ENCODE data around the gene CLEC16A.

GRCh38 chr16:11066261-11066870 lies 122.0 kb downstream of the CLEC16A start:
- TF ChIP-seq, protein P1, sequence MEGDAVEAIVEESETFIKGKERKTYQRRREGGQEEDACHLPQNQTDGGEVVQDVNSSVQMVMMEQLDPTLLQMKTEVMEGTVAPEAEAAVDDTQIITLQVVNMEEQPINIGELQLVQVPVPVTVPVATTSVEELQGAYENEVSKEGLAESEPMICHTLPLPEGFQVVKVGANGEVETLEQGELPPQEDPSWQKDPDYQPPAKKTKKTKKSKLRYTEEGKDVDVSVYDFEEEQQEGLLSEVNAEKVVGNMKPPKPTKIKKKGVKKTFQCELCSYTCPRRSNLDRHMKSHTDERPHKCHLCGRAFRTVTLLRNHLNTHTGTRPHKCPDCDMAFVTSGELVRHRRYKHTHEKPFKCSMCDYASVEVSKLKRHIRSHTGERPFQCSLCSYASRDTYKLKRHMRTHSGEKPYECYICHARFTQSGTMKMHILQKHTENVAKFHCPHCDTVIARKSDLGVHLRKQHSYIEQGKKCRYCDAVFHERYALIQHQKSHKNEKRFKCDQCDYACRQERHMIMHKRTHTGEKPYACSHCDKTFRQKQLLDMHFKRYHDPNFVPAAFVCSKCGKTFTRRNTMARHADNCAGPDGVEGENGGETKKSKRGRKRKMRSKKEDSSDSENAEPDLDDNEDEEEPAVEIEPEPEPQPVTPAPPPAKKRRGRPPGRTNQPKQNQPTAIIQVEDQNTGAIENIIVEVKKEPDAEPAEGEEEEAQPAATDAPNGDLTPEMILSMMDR (IDR thresholded peaks at IDR 0.05): no peak
- TF ChIP-seq POLR2A (IDR thresholded peaks at IDR 0.05): no peak
- TF ChIP-seq POLR2AphosphoS5 (IDR thresholded peaks at IDR 0.05): no peak

Measured in breast epithelium (tissue), 3 donors.